ENCODE measurements around the gene STK11IP.
A peak's percentile ranks its signal among the peaks of the same experiment; 100 is the strongest.

STK11IP gene

GRCh38 chr2:219593154-219593553 is 4.5 kb upstream of the STK11IP start:
- no peak for DNase-seq (ENCODE audit: low read depth in 1 of 2, low spot score in 1 of 2)
- Histone ChIP-seq H3K27ac (replicated peaks) (no peak overlapping the region), H3K4me3 (replicated peaks; ENCODE audit: insufficient read depth, low read length) (no peak overlapping the region), H3K27me3 (ENCODE audit: insufficient read depth, poor library complexity, severe bottlenecking) (no peaks in the 10 kb centered on the region)
- TF ChIP-seq POLR2AphosphoS5 (IDR thresholded peaks at IDR 0.05; ENCODE audit: low read depth) (no peak), CTCF (IDR thresholded peaks at IDR 0.05; ENCODE audit: insufficient read depth, low read length) (no peak), SPI1 (IDR thresholded peaks at IDR 0.05; ENCODE audit: borderline replicate concordance, low read depth) (no peak), GABPA (IDR thresholded peaks at IDR 0.05; ENCODE audit: low read depth) (no peak)
- TF ChIP-seq, protein P1, sequence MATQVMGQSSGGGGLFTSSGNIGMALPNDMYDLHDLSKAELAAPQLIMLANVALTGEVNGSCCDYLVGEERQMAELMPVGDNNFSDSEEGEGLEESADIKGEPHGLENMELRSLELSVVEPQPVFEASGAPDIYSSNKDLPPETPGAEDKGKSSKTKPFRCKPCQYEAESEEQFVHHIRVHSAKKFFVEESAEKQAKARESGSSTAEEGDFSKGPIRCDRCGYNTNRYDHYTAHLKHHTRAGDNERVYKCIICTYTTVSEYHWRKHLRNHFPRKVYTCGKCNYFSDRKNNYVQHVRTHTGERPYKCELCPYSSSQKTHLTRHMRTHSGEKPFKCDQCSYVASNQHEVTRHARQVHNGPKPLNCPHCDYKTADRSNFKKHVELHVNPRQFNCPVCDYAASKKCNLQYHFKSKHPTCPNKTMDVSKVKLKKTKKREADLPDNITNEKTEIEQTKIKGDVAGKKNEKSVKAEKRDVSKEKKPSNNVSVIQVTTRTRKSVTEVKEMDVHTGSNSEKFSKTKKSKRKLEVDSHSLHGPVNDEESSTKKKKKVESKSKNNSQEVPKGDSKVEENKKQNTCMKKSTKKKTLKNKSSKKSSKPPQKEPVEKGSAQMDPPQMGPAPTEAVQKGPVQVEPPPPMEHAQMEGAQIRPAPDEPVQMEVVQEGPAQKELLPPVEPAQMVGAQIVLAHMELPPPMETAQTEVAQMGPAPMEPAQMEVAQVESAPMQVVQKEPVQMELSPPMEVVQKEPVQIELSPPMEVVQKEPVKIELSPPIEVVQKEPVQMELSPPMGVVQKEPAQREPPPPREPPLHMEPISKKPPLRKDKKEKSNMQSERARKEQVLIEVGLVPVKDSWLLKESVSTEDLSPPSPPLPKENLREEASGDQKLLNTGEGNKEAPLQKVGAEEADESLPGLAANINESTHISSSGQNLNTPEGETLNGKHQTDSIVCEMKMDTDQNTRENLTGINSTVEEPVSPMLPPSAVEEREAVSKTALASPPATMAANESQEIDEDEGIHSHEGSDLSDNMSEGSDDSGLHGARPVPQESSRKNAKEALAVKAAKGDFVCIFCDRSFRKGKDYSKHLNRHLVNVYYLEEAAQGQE (IDR thresholded peaks at IDR 0.05; ENCODE audit: insufficient replicate concordance, low read depth) = no peak

DNA sequence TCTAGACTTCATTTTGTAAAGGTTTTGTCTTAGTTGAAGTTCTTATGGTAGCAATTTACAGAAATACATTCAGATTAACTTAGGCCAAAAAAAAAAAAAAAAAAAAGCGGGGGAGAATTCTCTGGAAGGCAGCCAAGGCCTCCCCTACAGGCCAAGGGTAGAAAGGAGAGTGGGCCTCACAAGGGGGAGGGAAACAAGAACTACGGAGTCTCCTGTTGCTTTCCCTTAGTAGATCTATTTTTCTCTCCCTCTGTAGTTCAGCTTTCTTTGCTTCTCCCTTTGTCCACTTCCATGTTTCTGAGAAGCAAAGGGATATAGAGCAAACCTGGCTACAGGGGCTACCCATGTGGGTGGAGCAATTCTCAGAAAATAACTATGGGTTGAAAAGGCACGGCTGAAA is 2.4 kb upstream of the STK11IP start:
- Histone ChIP-seq H3K4me3 (replicated peaks; ENCODE audit: insufficient read depth, low read length) (no peak overlapping the region), H3K27ac (replicated peaks) (peak overlapping the region; percentile 52), H3K27me3 (ENCODE audit: insufficient read depth, poor library complexity, severe bottlenecking) (no peaks in the 10 kb centered on the region)
- DNase-seq (ENCODE audit: low read depth in 1 of 2, low spot score in 1 of 2) = peak in 1 of 2 experiments; percentile 45
- TF ChIP-seq GABPA (IDR thresholded peaks at IDR 0.05; ENCODE audit: low read depth) = no peak
- TF ChIP-seq POLR2AphosphoS5 (IDR thresholded peaks at IDR 0.05; ENCODE audit: low read depth) = peak; percentile 37; the same call in 1 of the 2 replicates

- DNase-seq (ENCODE audit: low read depth in 1 of 2, low spot score in 1 of 2) = peak in 1 of 2 experiments; percentile 15
- Histone ChIP-seq H3K27me3 (ENCODE audit: insufficient read depth, poor library complexity, severe bottlenecking) (no peaks in the 10 kb centered on the region), H3K4me3 (replicated peaks; ENCODE audit: insufficient read depth, low read length) (peak overlapping the region; percentile 85), H3K27ac (replicated peaks) (peak overlapping the region; percentile 84)
- TF ChIP-seq SPI1 (IDR thresholded peaks at IDR 0.05; ENCODE audit: borderline replicate concordance, low read depth) (no peak), GABPA (IDR thresholded peaks at IDR 0.05; ENCODE audit: low read depth) (no peak), POLR2AphosphoS5 (IDR thresholded peaks at IDR 0.05; ENCODE audit: low read depth) (no peak), CTCF (IDR thresholded peaks at IDR 0.05; ENCODE audit: insufficient read depth, low read length) (no peak)
- TF ChIP-seq, protein P1 (IDR thresholded peaks at IDR 0.05; ENCODE audit: insufficient replicate concordance, low read depth) = no peak
These were observed 604 bp upstream of the STK11IP start for GRCh38 chr2:219596954-219597551.

DNA sequence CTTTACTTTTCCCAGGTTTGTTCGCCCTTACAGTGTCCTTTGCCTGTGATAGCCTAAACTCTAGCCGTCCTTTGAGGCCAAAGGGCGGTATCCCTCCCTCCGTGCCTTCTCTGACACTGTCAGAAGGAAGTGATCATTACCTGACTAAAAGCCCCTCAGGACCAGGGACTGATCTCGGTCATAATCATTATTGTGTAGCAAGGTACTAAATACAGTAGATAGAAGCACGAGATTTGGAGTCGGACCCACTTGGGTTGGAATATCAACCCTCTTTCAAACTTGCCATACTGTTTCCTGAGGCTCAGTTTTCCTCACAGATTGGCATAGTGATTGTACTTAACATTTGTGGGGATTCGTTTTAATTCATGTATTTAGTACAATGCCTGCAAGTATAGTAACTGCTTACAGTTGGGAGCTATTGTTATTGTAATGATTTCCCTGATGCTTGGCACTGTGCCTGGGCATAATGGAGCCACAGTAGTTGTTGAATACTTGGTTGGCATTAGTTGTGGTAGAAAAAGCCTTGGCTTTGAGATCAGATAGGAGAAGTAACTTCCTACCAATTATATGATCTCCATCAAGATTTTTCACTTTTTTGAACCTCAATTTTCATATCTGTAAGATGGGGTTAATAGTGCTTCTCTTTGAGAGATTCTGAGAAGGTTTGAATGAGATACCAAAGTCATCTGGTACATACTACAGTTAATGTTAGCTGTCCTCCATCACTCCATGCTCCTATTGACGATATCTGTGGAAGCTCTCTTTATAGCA is 836 bp downstream of the STK11IP start:
- Histone ChIP-seq H3K4me3 (replicated peaks; ENCODE audit: insufficient read depth, low read length) (peak overlapping the region; percentile 85), H3K27me3 (ENCODE audit: insufficient read depth, poor library complexity, severe bottlenecking) (no peaks in the 10 kb centered on the region), H3K27ac (replicated peaks) (peak overlapping the region; percentile 84)
- no peak for DNase-seq (ENCODE audit: low read depth in 1 of 2, low spot score in 1 of 2)
- no peak for TF ChIP-seq POLR2AphosphoS5 (IDR thresholded peaks at IDR 0.05; ENCODE audit: low read depth)
- TF ChIP-seq CTCF (IDR thresholded peaks at IDR 0.05; ENCODE audit: insufficient read depth, low read length) = no peak
- no peak for TF ChIP-seq SPI1 (IDR thresholded peaks at IDR 0.05; ENCODE audit: borderline replicate concordance, low read depth)
- TF ChIP-seq, protein P1 (IDR thresholded peaks at IDR 0.05; ENCODE audit: insufficient replicate concordance, low read depth) = no peak
- TF ChIP-seq GABPA (IDR thresholded peaks at IDR 0.05; ENCODE audit: low read depth) = no peak
